Measurements from ENCODE around the gene CEP97. TPM values are rescaled to one million over a fixed set of nuclear protein-coding genes. Genes with fewer than 3 reads are reported as not detected.
A peak's percentile ranks its signal among the peaks of the same experiment; 100 is the strongest.
"Not testable (repeated sequence)": the region's sequence is repeated elsewhere in the genome, so short reads cannot be mapped to it uniquely, and the experiment has no call there.

The CEP97 gene
- total RNA-seq, result 8.1 TPM

- peak; percentile 71 to 91 (median 88) for DNase-seq (ENCODE audit: low read depth in 2 of 3, low spot score in 2 of 3)
Observed at GRCh38 chr3:101724329-101725193, at the start of gene CEP97. Gene CEP97 (plus strand): TSS chr3:101724614. CDS start chr3:101724677, 63 bp downstream.

- DNase-seq (ENCODE audit: low read depth in 2 of 3, low spot score in 2 of 3), result no peak
Observed at GRCh38 chr3:101675709-101676215, 48.7 kb upstream of the CEP97 start.

GRCh38 chr3:101676216-101676764 lies 48.1 kb upstream of the CEP97 start:
- peak; percentile 83 to 97 (median 96) for DNase-seq (ENCODE audit: low read depth in 2 of 3, low spot score in 2 of 3)

GRCh38 chr3:101676765-101677435 lies 47.5 kb upstream of the CEP97 start, which contains the start of gene ZBTB11:
Gene ZBTB11 (minus strand): TSS chr3:101677132. CDS start chr3:101676914, 218 bp downstream.
- DNase-seq (ENCODE audit: low read depth in 2 of 3, low spot score in 2 of 3), result peak; percentile 98 to 100 (median 100)

- DNase-seq (ENCODE audit: low read depth in 2 of 3, low spot score in 2 of 3), result no peak
Observed at GRCh38 chr3:101677436-101678286, 46.8 kb upstream of the CEP97 start.

- DNase-seq (ENCODE audit: low read depth in 2 of 3, low spot score in 2 of 3), result not testable (repeated sequence)
Observed at GRCh38 chr3:101678837-101679236, 45.6 kb upstream of the CEP97 start.

GRCh38 chr3:101680466-101680865 lies 43.9 kb upstream of the CEP97 start:
- DNase-seq (ENCODE audit: low read depth in 2 of 3, low spot score in 2 of 3), result no peak

- no peak for DNase-seq (ENCODE audit: low read depth in 2 of 3, low spot score in 2 of 3)
Observed at GRCh38 chr3:101685050-101685400, 39.4 kb upstream of the CEP97 start.

- DNase-seq (ENCODE audit: low read depth in 2 of 3, low spot score in 2 of 3), result no peak
Observed at GRCh38 chr3:101685870-101686307, 38.5 kb upstream of the CEP97 start.

GRCh38 chr3:101687142-101687931 lies 37.1 kb upstream of the CEP97 start:
- DNase-seq (ENCODE audit: low read depth in 2 of 3, low spot score in 2 of 3), result no peak

- no peak for DNase-seq (ENCODE audit: low read depth in 2 of 3, low spot score in 2 of 3)
Observed at GRCh38 chr3:101689286-101689685, 35.1 kb upstream of the CEP97 start.

- DNase-seq (ENCODE audit: low read depth in 2 of 3, low spot score in 2 of 3), result peak in 2 of 3 donors; percentile 51 to 52
Observed at GRCh38 chr3:101690972-101691371, 33.4 kb upstream of the CEP97 start.

- not testable (repeated sequence) for DNase-seq (ENCODE audit: low read depth in 2 of 3, low spot score in 2 of 3)
Observed at GRCh38 chr3:101691685-101692671, 32.4 kb upstream of the CEP97 start.

- DNase-seq (ENCODE audit: low read depth in 2 of 3, low spot score in 2 of 3), result peak in 2 of 3 donors; percentile 47 to 50
Observed at GRCh38 chr3:101693540-101693939, 30.9 kb upstream of the CEP97 start.

GRCh38 chr3:101694836-101695235 lies 29.6 kb upstream of the CEP97 start:
- DNase-seq (ENCODE audit: low read depth in 2 of 3, low spot score in 2 of 3), result not testable (repeated sequence)

- peak in 2 of 3 donors; percentile 52 to 83 for DNase-seq (ENCODE audit: low read depth in 2 of 3, low spot score in 2 of 3)
Observed at GRCh38 chr3:101695779-101696372, 28.5 kb upstream of the CEP97 start.

- DNase-seq (ENCODE audit: low read depth in 2 of 3, low spot score in 2 of 3), result no peak
Observed at GRCh38 chr3:101701696-101702634, 22.4 kb upstream of the CEP97 start.
